GF-D8 (cell line): ENCODE results near the gene TUBE1.
"Not testable (repeated sequence)": the region's sequence is repeated elsewhere in the genome, so short reads cannot be mapped to it uniquely, and the experiment has no call there.

ENCODE experiments used
- DNase-seq: peaks from one replicate; lab custom pipeline; 2025; lab: John Stamatoyannopoulos, UW

The TUBE1 gene

DNA sequence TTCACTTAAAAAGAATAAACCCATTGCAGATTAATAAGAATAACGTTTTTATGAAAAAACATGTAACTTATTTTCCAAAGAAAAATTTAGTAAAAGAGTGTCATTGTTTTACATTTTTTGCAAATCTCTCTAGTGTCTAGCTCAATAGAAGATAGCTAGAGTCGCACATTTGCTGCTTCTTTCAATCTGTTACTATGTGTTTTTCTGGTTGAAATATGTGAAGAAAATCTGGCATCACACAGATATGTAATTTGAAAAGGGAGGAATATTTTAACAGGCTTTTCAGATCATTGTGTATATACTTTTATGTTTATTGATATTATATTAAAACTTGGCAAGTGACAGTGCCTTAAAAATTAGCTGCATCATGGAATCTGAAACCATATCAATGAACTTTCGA, 24.3 kb downstream of the TUBE1 start:
- no peak for DNase-seq

DNA sequence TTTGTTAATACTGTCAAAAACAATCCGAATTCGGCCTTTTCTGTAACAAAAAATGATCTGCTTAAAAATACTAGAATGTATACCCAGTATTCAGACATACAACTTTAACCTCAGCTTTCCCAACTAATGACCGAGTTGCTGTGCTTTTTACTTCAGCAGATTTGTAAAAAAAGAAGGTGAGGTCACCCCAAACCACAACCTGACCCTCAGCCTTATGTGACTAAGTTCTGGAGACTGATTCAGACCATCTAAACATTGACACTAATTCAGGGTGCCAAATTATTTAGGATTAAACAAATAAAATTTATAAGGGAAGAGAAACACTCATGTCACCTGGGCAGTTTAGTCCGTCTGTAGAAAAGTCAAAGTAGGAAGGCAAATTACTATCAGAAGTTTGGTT, 25.7 kb downstream of the TUBE1 start:
- no peak for DNase-seq

DNA sequence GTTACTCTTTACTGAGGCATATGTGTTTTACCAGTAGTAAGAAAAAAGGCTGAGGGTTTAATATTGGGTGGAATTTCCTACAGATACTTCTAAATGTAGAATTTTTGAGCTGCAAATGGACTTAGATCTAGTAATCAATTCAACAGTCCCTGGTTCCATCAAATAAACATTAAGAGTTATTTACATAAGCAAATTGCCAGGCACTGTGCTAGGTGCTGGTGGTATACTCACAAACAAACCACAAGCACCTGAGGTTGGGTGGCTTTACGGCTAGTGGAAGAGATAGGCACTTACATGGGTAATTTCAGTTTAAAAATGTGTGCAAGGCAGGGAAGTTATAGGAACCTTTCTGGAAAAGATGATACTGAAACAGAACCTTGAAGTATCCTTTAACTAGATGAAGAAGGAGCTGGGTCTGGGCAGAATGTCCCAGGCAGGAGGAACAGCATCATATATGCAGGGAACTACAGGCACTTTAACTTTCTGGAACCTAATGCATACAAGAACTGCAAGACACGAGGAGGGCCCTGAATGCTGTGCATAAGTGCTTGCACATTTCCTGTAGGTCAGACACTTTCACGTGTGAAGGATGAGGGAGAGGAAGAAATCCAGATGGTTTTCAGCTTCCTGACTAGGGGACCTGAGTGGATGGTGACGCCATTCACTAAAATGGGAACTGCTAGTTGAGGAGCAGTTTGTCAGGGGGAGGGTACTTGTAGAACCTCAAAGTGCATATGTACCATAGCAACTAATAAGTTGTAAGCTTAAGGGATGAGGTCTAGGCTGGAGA, 28.8 kb downstream of the TUBE1 start:
- DNase-seq = no peak

DNA sequence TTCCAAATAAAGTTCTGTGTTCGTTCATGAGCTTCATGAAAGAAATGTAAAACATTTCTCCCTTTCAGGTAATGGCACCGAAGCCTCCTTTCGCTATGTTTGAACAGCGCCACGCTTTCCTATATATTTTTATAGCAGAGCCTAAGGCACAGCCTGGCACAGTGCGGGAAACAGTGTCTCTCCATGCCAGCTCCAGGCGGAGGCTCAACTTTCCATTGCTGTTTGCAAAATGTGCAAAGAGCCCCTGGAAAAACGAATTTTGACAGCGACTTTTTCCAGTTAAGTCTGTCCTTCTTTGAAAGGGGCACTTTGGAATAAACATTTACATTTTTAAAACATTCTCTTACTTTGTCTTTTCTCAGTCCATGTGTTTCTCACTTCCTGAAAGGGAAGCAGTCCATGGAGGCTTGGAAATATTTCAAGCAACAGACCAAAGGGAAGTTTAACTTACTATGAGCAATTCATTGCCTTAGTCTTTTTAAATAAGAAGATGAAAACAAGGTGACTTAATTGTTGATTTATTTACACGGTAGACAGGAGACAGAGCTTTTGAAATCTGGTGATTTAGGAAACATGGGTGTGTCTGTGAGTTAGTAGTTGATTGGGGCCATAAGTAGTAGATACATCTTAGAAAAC, 32.6 kb downstream of the TUBE1 start:
- no peak for DNase-seq

DNA sequence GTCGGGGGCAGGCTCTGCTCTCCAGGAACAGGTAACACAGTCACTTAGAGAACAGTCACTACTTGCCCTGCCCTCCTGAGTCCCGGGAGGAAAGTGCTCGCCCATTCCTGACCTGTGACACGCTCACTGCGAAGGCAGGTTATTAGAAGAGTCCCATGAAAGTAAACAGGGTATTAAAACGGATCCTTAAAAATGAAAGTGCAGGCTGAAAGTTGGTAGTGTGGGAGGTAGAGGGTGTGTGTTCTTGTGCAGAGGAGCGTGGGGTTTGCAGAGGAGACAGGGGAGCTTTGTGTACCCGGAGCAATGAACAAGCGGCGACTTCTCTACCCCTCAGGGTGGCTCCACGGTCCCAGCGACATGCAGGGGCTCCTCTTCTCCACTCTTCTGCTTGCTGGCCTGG, 33.3 kb downstream of the TUBE1 start, which contains the start of gene CCN6:
CCN6 (plus strand) TSS at position 104 of the 400 bp plus-strand sequence; CDS start at position 358, 254 bp downstream.
- no peak for DNase-seq

DNA sequence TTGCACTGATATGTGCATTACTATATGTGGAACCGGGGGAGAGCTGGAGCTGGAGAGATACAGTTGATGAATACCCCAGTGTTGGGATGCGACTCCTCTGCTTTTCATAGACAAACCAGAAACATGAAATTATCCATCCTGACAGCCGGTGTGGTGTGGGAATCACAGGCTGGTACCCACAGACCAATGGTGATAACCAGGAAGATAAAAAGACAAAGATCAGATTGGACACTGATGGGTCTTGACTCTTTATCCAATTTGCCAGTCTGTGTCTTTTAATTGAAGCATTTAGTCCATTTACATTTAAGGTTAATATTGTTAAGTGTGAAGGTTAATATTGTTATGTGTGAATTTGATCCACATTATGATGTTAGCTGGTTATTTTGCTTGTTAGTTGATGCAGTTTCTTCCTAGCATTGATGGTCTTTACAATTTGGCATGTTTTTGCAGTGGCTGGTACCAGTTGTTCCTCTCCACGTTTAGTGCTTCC, 36.0 kb downstream of the TUBE1 start:
- DNase-seq = not testable (repeated sequence)

DNA sequence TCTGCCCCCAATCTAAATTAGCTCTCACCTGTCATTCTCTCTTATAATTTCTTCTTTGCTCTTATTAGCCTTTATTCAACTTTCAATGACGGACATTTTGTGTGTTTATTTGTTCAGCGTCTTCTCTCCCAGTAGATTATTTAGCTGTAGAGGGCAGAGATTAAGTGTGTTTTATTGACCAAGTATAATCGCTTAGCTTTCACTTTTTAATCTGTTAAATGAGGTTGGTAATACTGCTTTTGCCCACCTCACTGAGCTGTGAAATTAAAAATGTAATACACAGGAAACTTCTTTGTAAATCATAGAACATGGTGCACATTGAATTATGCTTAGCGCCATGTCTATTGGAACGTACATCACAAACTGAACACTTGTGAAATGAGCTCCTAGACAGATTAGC, 36.9 kb downstream of the TUBE1 start:
- DNase-seq = no peak

DNA sequence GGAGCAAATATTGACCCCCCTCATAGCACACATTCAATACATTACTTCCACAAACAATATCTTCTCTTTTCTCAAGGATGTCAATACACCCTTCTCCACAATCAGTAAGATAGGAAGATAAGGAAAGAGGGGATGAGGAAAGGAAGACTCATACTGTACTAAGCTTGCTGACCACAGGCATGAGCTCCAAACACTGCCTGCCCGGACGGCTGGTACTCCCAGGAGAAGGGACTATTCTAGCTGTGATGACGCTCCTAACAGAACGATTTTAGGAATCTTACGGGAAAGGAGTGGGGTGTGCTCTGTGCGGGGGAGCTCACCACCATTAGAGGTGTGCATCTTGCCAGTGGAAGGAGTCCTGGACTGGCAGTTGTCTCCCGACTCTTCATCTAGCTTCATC, 37.3 kb downstream of the TUBE1 start:
- no peak for DNase-seq

DNA sequence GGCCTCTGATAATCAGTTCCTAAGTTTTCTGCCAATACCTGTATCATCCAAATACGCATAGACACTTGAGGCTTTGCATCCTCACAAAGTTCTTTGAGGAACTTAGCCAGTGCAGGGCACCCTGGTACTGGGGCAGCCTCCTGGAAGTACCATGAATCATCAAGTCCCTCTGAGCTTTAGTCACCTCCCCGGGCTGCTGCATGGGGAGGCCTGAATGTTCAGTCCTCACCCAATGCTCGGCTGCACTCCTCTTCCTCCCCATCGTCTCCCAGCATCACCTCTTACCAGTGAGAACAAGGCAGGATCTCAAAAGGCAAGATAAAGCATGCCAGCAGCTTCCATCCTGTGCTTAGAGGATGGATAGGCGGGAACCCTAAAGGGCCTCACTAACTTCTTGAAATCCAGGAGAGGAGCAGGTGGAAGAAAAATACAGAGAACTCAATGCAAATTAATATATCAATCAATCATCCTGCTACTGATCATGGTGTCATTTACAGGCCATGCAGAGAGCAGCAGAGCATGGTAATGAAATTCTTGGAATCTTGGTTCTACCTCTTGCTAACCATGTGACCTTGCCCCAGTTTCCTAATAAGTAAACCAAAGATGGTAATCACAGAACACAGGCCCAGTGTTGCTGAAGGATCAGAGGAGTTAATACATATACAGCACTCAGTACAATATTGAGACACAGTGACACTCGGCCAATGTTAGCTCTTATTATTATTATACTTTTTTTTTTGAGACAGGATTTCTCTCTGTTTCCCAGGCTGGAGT, 38.1 kb downstream of the TUBE1 start:
- no peak for DNase-seq

DNA sequence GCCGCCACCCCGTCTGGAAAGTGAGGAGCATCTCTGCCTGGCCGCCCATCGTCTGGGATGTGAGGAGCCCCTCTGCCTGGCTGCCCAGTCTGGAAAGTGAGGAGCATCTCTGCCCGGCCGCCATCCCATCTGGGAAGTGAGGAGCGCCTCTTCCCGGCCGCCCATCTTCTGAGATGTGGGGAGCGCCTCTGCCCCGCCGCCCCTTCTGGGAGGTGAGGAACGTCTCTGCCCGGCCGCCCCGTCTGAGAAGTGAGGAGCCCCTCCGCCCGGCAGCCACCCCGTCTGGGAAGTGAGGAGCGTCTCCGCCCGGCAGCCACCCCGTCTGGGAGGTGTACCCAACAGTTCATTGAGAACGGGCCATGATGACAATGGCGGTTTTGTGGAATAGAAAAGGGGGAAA, 39.8 kb downstream of the TUBE1 start:
- DNase-seq = not testable (repeated sequence)

DNA sequence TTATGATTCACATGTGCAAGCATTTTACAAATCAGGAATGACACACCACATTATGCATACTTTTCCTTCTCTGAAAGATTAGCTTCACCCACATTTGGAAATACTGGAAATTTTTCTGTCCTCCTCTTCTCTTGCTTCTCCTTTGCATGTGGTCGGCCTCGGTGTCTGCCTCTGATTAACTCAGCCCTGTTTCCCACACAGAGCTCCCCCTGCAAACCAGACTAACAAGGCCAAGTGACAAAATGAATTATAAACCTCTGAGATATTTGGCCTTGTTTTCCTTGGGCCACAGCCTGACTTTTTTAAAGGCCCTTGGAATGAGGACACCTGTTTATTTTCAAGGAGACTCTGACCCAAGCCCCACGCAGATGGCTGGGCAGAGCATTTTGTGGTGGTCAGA, 42.4 kb downstream of the TUBE1 start:
- no peak for DNase-seq

DNA sequence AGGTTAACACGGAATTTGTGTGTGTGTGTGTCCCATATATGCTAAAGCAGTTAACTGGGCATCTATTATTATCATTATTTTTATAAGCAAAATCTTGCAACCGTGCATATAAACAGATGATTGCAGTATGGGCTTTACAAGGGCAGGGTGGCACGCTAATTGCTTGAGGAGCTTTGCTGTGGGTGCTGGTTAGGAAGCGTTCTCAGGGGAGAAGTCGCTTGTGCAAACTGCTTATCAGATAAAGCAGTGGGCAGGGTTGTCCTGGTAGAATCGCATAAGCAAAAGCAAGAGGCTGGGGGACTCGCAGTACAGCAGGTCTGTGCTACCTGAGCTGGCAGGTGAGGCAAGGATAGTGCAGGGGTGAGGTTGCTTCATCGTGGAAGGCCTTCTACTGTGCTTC, 43.1 kb downstream of the TUBE1 start:
- no peak for DNase-seq

DNA sequence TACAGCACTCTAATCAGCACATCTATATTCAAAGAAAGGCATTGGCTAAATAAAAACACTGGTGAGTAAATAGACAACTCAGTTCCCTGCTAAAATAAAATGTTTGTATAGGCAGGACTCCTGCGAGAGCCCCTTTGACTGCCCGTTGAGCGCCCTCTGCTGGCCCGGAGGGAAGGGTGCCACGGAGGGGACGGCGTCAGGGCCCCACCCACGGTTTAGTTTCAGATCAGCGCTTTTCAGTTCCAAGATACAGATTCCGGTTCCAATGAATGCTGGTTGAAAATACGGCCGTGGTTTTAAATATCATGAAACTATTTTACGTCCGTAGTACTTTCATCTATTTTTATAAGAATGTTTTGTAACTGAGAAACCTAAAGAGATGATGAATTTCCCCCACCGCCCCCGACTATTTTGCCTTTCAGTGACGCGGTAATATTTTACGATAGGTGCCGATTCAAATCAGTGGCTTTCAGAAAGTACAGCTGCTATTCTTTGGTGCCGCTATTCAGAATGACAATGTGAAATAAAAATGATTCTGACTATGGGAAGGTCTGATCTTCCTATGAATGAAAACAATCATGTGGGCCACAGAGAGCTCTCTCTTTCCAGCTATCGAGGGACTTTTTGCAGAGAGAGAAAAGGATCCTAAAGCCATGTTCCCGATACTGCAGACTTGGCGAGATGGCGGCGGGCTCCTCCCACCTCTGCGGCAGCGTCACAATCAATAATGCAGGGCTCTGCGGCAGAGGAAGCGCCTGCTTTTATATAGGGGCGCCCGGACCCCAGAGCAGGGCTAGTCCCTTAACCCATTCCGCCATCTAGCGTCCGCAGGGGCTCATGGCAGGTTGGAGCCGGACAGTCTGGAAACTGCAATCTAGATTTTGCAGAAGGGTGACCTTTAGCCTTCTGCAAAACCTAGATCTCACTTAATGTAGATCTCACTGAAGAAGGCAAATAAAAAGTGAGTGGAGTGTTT, 44.0 kb downstream of the TUBE1 start:
- peak; percentile 6 for DNase-seq

DNA sequence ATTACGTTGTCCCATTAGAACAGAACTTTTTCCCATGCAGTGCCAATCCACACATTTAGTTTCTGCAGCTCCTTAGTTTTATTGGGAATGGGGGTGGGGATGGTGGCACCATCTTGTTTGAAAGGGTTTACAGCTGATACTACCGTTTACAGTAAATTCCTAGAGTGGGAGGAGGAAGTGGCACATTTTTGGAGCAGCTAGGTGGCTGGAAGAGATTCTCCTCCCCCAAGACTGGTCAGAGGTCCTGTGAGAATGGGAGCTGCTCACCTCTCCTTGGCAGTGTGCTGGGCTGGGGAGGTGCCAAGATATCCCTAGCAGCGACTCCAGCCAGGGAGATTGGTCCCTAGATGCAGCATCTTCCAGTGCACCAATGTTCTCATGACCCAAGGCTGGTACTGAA, 45.7 kb downstream of the TUBE1 start:
- DNase-seq = no peak

DNA sequence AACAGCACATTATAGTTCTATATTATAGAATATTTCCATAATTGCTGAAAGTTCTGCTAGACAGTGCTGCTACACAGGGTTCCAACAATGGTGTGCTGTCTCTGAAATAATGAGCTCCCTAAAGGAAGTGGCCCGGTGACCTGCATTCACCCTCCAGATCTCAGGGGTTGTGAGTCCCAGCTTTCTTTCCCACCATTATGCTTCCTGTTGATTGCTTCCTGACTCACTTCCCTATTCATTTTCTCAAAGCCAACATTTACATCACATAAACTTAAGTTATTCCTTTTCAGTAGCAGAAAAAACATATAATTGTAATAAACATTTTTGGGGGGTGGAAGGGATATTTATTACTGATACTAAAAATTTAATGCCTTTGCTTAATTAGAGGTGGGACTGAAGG, 46.3 kb downstream of the TUBE1 start:
- DNase-seq = no peak

DNA sequence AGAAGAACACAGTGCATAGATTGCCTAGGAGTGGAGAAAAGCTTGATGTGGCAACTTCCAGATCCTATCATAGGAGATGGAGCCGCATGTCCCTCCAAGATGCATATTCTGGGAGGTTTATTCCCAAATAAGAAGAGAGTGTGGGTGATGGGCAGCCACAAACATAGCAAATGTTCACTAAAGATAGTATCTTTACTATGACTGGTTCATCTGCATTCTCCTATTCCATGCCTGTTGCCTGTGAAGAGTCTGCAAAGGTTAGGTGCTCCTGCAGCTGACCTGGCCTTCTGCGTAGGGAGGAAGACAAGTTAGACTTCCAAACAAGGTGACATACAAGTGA, 47.9 kb downstream of the TUBE1 start:
- DNase-seq = no peak

DNA sequence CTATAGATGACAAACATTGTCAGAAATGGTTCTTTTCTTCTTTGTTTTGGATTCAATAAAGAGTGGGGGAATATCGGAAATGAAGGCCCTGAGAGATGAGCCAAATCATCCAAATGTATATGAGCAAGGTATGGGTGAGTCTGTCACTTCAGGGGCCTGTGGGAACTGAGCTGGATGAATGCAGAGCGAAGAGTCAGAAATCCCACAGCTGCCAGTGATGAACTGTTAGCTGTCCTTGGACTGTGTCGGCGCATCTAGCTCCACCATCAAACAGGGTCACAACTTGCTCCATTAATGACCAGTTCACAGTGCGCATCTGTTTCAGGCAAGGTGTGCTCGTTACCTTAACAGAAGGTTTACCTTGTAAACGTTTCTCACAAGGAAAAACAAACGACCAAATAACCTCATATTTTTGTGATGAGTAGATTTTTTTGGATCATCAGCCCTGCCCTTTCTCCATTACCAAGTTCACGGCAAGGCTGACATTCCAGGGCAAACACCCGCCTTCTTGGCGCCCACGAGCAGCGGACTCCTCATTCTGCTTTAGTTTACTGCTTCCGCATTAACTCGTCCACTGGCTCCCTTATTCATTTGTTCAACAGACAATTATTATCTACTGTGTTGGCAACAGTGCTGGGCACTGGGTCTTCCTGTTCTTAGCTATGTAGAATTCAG, 48.4 kb downstream of the TUBE1 start:
- no peak for DNase-seq

DNA sequence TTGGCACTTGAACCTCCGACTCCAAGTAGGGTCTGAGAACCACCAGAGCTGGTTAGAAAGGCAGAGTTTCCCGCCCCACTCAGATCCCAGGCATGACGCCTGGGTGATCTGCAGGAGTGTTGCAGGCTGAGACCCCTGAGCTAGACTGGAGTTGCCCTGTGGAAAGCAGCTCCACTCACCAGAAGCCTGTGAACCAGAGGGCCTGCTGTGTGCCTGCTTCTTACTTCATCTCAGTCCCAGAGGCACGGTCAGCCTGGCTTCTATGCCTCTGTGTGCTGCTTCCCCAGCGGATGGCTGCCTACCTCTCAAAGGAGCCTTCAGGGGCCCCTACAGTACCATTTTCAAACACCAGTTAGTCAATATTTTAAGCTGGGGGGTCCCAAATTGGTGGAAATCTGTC, 49.0 kb downstream of the TUBE1 start:
- DNase-seq = no peak

DNA sequence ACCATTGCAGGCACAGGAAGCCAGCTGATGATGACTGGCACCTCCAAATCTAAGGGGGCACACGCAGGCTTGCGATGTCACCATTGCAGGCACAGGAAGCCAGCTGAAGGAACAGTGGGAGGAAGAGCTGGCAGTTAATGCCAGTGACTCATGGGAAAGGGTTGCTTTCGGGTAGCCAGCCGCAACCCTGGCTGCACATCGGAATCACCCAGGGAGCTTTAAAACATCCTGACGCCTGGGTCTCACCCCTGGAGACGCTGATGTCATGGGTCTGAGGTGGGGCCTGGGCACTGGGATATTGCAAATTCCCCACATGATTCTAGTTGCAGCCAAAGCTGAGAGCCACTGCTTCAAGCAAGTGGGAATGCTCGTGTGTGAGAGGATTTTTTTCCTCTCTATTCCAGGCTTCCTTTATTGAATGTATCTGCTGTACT, 49.5 kb downstream of the TUBE1 start:
- no peak for DNase-seq

DNA sequence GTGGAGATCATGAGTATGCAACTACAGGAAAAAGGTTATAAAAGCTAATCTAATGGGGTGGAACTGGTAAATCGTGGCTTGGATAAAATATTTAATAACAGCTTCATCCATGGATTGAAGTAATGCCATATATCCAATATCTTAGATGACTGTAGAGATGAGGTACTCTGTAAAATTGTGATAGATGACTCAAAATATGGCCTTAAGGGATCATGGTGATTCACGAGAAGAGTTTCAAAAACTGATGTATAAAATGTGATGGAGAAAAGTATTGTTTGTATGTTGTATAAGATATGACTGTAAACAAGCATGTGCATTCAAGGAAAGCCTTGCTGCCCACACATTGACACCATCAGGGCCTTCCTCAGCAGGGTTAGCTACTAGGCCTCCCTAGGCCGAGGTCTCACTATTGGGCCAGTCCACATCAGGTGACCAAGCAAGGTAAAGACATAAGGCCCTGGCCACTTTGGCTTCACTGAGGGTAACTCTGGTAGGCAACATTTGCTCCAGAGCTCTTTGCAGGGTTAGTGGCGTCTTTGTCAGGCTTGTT, 51.1 kb downstream of the TUBE1 start:
- no peak for DNase-seq

DNA sequence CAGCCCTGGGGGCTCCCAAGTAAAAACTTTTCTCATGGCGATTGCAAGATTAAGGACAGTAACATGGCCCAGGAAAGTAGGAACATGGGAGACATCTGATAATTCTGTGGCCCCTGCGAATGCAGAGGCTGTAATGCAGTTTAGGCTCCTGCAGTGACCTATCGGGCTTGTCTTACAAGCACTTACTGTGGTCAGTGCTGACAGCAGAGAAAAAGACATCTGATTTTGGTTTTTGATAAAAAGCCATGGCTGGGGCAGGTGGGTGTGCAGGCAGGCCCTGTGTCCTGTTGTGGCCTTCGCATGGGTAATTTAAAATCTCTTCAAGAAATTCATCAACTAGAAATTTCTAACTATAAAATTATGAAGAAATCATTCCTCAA, 52.7 kb downstream of the TUBE1 start:
- DNase-seq = no peak
